ENCODE results near the gene TRIP13.
"Not testable (repeated sequence)": the region's sequence is repeated elsewhere in the genome, so short reads cannot be mapped to it uniquely, and the experiment has no call there.

TRIP13 gene

GRCh38 chr5:920321-920720 is 27.6 kb downstream of the TRIP13 start:
- no peak for DNase-seq (ENCODE audit: low read depth)

GRCh38 chr5:921456-922435 is 29.1 kb downstream of the TRIP13 start:
- DNase-seq (ENCODE audit: low read depth): no peak

- DNase-seq (ENCODE audit: low read depth): no peak
These were observed 30.0 kb downstream of the TRIP13 start for GRCh38 chr5:922436-923280.

- peak; percentile 71 for DNase-seq (ENCODE audit: low read depth)
These were observed 30.7 kb downstream of the TRIP13 start for GRCh38 chr5:923281-923873.

GRCh38 chr5:926417-927171 is 33.9 kb downstream of the TRIP13 start:
- DNase-seq (ENCODE audit: low read depth): peak; percentile 33

- DNase-seq (ENCODE audit: low read depth): no peak
These were observed 34.7 kb downstream of the TRIP13 start for GRCh38 chr5:927172-928015.

- DNase-seq (ENCODE audit: low read depth): not testable (repeated sequence)
These were observed 36.5 kb downstream of the TRIP13 start for GRCh38 chr5:929182-929581.

GRCh38 chr5:929596-929995 is 36.9 kb downstream of the TRIP13 start:
- no peak for DNase-seq (ENCODE audit: low read depth)

- no peak for DNase-seq (ENCODE audit: low read depth)
These were observed 38.2 kb downstream of the TRIP13 start for GRCh38 chr5:930866-931265.

- DNase-seq (ENCODE audit: low read depth): no peak
These were observed 39.0 kb downstream of the TRIP13 start for GRCh38 chr5:931570-932145.

GRCh38 chr5:932151-932627 is 39.5 kb downstream of the TRIP13 start:
- no peak for DNase-seq (ENCODE audit: low read depth)

- no peak for DNase-seq (ENCODE audit: low read depth)
These were observed 40.1 kb downstream of the TRIP13 start for GRCh38 chr5:932628-933250.

- no peak for DNase-seq (ENCODE audit: low read depth)
These were observed 40.7 kb downstream of the TRIP13 start for GRCh38 chr5:933251-933861.

GRCh38 chr5:933951-934350 is 41.3 kb downstream of the TRIP13 start:
- not testable (repeated sequence) for DNase-seq (ENCODE audit: low read depth)

- DNase-seq (ENCODE audit: low read depth): peak; percentile 27
These were observed 41.8 kb downstream of the TRIP13 start for GRCh38 chr5:934381-934967.

GRCh38 chr5:935510-936084 is 42.9 kb downstream of the TRIP13 start:
- no peak for DNase-seq (ENCODE audit: low read depth)

- DNase-seq (ENCODE audit: low read depth): no peak
These were observed 43.8 kb downstream of the TRIP13 start for GRCh38 chr5:936149-937144.

Measured in EH (cell line).